Stimulated activated CD4-positive, alpha-beta T cell treated with anti-CD3 and anti-CD28 coated beads, TNF-alpha, amount 100 ng/mL, for 48 hours (primary cell): Measurements from ENCODE around the gene CHRNB2.
A peak's percentile ranks its signal among the peaks of the same experiment; 100 is the strongest.

Source experiments
- DNase-seq, 3 donors: peaks; one replicate each; pipeline ENCODE4 v3.0.0-alpha.2; 2020; ENCODE audit warnings: low read depth in 3 of 3

The CHRNB2 gene

GRCh38 chr1:154579374-154579773, 11.8 kb downstream of the CHRNB2 start:
- DNase-seq, result no peak

DNA sequence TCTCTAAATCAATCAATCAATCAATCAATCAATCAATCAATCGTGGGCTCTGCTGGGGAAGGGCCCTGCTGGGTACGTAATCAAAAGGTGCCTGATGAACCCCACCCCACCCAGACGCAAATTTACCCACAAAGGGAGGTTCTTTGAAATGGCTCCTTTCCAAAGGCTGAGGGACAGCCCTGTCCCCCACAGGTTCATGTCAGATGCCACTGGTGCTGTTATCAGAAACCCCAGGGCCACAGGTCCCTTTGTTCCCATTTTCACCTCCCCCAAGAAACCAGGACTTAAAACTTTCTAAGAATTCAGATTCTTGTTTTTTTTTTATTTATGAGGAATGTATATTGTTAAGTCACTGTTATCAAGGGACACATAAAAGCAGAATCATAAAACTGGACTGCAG, 14.2 kb downstream of the CHRNB2 start:
- DNase-seq, result no peak

DNA sequence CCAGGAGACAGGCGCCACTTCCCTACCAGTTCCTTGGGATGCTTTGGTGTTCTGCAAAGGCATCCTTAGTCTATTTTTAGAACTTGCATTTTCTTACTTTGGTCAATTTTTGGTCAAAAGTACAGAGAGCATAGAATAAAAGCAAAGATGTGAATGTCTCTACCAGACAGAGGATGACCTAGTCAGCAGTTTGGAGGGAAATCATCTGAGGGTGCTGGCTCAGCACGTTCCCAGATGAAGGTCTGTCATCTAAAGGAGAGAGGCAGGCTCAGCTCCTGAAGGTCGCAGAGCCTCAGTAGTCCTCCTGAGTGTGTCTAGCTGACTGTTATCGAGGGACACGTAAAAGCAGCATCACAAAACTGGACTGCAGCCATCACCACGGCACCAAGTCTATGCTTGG, 15.3 kb downstream of the CHRNB2 start:
- DNase-seq, result no peak

GRCh38 chr1:154583773-154584172, 16.2 kb downstream of the CHRNB2 start:
- no peak for DNase-seq

- no peak for DNase-seq
Observed at GRCh38 chr1:154584267-154584994, 16.9 kb downstream of the CHRNB2 start.

DNA sequence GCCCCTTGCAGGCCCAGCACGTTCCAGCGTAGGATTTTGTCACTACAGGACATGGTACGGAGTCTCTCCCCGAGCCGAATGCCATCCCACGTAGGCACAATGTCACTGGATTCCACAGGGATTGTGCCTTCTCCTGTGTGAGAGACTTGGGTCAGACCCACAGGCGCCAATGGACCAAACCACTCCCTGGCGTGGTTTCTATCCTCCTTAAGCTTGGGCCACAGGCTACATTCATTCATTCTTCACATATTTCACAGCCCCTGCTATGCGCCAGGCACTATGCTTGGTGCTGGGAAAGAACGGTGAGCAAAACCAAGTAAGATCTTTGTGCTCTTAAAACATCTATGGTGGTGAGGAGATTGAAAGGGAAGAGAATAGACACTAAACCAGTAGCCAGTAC, 18.7 kb downstream of the CHRNB2 start:
- no peak for DNase-seq

DNA sequence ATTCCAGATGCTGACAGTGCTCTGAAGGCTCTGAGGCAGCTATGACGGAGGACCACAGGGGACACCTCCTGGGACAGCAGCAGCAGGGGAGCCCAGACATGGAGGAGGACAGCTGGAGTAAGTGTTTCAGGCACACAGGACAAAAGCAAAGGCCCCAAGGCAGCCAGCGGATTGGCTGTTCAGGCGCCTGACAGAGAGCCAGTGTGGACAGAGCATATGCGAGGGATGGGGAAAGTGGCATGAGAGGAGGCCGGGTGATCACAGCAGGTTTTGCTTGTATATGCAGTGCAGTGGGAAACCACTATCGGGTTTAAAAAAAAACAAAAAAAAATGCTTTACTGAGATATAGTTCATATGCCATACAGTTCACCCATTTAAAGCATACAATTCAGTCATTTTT, 19.1 kb downstream of the CHRNB2 start:
- DNase-seq, result no peak

DNA sequence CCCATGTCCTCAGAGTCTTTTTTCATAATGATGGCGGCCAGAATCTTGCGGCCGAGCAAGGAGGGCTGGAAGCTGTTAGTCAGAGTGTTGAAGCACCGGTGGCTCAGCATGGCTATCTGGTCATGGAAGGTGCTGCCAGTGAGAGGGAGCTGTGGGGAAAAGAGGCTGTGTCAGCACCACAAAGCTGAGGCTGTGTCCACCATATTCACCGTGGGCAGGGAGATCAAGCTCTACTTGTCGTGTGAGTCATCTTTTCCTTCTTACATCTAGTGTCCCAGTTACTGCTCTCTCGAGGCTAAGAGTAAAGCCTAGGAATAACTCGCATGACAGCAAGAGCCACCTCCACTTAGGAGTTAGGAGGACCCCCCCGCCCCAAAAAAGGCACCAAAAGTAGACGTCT, 22.2 kb downstream of the CHRNB2 start:
- DNase-seq, result no peak

GRCh38 chr1:154590756-154591155, 23.2 kb downstream of the CHRNB2 start:
- DNase-seq, result no peak

DNA sequence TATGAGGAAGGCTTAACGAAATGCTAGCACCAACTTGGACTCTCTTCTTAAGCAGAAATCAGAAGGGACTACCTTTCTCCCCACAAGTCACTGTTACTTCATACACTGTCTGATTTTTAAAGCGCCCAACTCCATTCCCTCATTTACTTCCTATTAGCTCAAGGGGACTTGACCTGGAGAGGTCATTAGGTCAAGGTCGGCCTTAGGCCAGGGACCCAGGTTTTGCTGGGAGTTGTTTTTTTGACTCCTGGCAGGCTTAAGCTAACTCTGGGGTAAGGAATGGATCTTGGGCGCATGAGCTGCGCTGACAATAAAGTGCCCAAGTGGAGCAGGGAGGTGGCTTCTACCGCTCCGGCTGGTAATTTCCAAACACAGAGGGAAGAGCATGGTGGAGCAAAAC, 23.6 kb downstream of the CHRNB2 start:
- DNase-seq, result no peak

DNA sequence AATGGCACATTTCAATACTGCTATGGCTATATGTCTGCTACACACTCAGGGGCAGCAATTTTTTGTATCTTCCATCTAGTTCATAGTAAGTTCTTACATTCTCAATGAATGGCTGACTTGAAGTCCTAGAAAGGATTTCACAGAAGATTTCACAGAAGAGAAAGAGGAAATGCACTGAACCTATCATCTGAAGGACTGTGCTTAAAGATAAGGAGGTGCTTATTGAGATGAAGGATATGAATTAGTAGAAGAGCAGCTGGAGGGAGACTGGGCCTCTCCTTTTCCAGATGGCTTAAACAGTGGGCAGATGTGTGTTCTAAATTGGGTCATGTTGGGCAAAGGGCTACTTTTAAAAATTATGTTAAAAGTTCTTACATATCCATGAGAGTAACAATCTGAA, 25.8 kb downstream of the CHRNB2 start:
- DNase-seq, result no peak

GRCh38 chr1:154594811-154595210, 27.2 kb downstream of the CHRNB2 start:
- DNase-seq, result no peak

DNA sequence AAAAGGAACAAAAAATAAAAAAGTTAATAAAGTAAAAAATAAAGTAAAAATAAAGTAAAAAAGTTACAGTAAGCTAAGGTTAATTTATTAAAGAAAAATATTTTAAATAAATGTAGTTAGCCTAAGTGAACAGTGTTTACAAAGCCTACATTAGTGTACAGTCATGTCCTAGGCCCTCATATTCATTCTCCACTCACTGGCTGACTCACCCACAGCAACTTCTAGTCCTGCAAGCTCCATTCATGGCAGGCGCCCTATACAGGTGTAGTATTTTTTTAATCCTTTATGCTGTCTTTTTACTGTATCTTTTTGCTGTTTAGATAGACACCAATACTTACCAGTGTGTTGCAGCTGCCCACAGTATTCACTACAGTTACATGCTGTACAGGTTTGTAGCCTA, 28.0 kb downstream of the CHRNB2 start:
- DNase-seq, result no peak

- DNase-seq, result no peak
Observed at GRCh38 chr1:154598871-154599635, 31.5 kb downstream of the CHRNB2 start.

DNA sequence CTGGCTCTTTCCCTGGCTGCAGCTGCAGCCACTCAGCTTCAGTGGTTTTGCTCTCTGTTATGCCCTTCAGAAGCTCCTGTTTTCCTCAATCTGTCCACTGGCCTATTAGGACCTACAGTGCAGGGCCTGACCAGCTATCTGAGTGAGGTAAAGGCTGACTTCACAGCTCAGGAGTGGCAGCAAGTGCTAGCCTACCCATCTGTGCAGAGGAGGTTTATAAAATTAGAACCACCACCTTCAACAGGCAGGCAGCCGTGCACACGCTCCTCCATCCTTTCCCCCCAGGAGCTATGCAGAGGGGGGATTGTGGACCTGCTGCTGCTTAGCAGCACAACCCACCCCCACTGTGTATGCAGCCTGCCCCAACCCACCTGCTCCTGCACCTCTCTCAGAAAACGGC, 32.1 kb downstream of the CHRNB2 start:
- DNase-seq, result no peak

DNA sequence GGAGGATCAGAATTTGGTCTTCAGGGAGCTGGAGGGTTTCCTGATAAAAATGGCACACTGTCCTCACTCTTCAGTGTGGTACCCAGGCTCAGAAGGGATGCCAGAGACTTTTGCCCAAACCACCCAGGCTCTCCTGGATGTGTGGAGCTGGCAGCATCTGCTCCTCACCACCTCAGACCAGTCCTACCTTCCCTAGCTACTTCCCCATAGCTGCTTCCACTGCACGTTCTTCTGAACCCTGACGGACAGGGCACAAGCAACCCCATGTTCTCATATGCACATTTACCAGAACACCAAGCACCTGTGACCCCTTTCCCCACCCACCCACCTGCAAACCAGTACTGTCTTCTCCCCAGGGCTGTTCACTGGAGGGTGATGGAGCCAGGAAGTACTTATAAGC, 35.7 kb downstream of the CHRNB2 start:
- no peak for DNase-seq

DNA sequence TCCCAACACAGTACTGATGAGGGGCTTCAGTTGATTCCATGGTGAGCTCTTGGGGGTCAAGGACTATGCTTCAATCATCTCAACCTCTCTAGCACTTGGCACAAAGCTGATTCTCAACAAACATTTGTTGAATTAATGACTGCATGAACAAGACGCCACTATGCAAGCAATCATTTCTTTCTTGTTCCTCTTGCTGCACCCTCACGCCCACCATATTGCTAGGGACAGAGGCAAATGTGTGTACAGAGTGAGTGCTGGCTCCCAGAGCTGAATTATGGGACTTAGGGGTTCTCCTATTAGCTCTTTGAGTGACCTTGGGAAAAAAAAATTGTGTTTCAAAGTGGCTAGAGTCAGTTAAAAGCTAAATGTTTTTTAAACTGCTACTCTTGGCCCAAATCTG, 38.0 kb downstream of the CHRNB2 start:
- DNase-seq, result no peak

DNA sequence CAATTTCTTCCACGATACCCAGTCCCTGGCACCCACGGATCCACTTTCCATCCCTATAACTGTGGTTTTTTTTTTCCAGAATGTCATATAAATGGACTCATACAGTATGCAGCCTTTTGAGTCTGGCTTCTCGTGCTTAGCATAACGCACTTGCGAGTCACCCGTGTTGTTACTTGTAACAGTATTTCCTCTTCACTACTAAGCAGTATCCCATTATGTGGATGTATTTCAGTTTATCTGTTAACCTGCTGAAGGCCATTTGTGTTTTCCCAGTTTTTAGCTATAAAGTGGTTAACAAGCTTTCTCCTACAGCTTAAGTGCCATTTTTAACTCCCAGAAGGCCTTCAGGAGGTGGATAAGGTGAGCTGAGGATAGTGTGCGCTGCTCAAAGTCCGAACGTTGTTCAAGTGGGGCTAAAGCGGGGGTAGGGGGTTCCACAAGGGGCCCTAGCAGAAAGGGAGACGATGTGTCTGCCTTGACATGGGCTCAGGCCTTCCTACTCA, 39.6 kb downstream of the CHRNB2 start:
- no peak for DNase-seq

- DNase-seq, result peak; percentile 77 to 89 (median 79)
Observed at GRCh38 chr1:154607609-154608396, 40.2 kb downstream of the CHRNB2 start, which contains the start of gene ADAR. Gene ADAR, minus strand, starts transcription at chr1:154608186. Its CDS starts 180 bp downstream, at chr1:154608006.

DNA sequence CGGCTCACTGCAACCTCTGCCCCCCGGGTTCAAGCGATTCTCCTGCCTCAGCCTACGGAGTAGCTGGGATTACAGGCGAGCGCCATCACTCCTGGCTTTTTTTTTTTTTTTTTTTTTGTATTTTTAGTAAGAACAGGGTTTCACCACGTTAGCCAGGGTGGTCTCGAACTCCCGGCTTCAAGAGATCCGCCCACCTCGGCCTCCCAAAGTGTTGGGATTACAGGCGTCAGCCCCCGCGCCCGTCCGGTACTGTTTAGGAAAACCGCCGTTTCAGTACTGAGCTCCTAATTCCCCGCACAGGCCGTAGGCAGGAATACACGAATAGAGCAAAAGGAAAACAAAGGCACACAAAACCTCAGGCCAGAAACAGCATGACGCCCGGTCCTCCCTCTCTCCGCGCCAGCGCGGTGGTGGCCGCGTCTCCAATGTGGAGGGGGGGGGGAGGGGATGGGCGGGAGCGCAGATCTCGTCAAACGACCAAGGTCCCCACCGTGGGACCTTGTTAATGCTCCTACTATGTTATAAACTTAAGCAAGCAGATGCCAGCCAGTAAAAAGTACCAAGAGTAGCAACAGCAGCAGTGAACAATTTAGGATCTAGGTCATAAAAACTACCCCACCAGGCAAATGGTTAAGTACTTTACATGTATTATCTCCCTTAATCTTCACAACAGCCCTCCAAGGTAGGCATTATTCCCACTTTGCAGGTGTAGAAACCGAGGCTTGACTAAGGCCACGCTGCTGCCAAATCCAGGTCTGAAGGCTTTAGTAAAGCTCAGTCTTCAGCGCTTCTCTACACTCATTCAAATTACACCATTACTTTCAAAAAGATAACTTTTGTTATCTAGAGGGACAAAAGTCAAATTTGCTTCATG, 41.1 kb downstream of the CHRNB2 start:
- DNase-seq, result no peak
